ENCODE measurements around the gene RPL22.

RPL22 gene

DNA sequence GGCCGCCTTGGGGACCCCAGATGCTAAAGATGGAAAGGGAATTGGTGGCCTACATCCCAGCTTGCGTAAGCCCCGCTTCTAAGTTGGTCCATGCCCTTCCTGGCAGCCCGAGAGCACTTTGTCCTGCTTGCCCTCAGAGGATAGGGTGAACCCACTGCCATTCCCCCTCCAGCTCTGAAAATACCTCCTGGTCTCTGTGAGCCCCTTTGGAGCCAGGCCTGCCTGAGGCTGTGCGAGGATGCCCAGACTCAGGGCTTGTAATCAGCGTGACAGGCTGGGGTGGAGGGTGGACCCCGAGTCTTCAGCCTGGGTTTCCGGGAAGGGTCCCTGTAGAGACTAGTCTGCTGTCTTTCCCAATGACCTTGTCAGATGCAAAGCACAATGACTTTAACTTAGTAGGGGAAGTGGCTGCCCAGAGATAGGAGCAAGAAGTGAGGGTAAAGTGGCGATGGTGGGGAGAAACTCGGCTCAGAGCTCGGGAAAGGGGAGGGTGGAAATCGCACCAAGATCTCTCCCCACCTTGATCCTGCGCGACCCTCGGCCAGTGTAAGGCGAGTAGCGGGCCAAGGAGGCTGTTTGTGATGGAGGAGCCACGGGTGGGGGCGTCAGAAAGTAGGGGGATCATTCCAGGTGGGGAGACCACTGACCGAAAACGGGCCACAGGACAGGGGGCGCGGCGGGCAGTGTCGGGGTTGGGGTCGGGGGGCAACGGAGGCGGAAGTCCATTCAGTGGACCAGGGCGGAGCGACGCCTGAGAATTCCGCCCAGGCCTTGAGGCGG is 41.9 kb upstream of the RPL22 start:
- no peaks in the 10 kb centered on the region for H3K9me3 ChIP-seq (ENCODE audit: control extremely low read depth in 1 of 5, control insufficient read depth in 4 of 5, insufficient read depth in 2 of 5, low read depth in 1 of 5, low read length in 4 of 5)
- H3K4me1 ChIP-seq (ENCODE audit: control extremely low read depth in 1 of 4, control insufficient read depth in 4 of 4, insufficient read depth in 4 of 4, low read length in 3 of 4) = peaks cover 0 to 27% (median 18%) of the 10 kb centered on the region in 4 experiments
- CTCF ChIA-PET = interaction anchor here (0.8 kb wide), 1 partner anchor 163 kb away, joined by 3 read pairs; no protein-coding TSS in a partner anchor
- peaks cover 0 to 88% (median 33%) of the 10 kb centered on the region in 5 experiments for H3K27me3 ChIP-seq (replicated peaks in 2 of 5; ENCODE audit: control insufficient read depth in 4 of 5, insufficient read depth in 5 of 5, low read length in 4 of 5)
- no peaks in the 10 kb centered on the region for H3K36me3 ChIP-seq (ENCODE audit: control insufficient read depth in 4 of 4, insufficient read depth in 4 of 4, low read length in 3 of 4)
- POLR2A ChIA-PET = no interaction called here
- no peak overlapping the region for H3K27ac ChIP-seq (ENCODE audit: insufficient read depth in 1 of 2, low read depth in 1 of 2, low read length in 2 of 2, poor library complexity in 1 of 2, severe bottlenecking in 2 of 2)
- no peak overlapping the region for H3K4me3 ChIP-seq (ENCODE audit: control insufficient read depth in 1 of 7, extremely low read depth in 1 of 7, insufficient read depth in 4 of 7, low read depth in 2 of 7, low read length in 6 of 7)
- 10% methylated on average over 26 of the region's 33 CpGs for WGBS (ENCODE audit: insufficient coverage)
- DNase-seq = no peak

- peak in 1 of 3 donors; percentile 35 for DNase-seq
- no peak overlapping the region for H3K27ac ChIP-seq (ENCODE audit: insufficient read depth in 1 of 2, low read depth in 1 of 2, low read length in 2 of 2, poor library complexity in 1 of 2, severe bottlenecking in 2 of 2)
- H3K9me3 ChIP-seq (ENCODE audit: control extremely low read depth in 1 of 5, control insufficient read depth in 4 of 5, insufficient read depth in 2 of 5, low read depth in 1 of 5, low read length in 4 of 5) = no peaks in the 10 kb centered on the region
- no peak overlapping the region for H3K4me3 ChIP-seq (ENCODE audit: control insufficient read depth in 1 of 7, extremely low read depth in 1 of 7, insufficient read depth in 4 of 7, low read depth in 2 of 7, low read length in 6 of 7)
- H3K4me1 ChIP-seq (ENCODE audit: control extremely low read depth in 1 of 4, control insufficient read depth in 4 of 4, insufficient read depth in 4 of 4, low read length in 3 of 4) = peaks cover under 1 to 21% (median 12%) of the 10 kb centered on the region in 4 experiments
- H3K27me3 ChIP-seq (replicated peaks in 2 of 5; ENCODE audit: control insufficient read depth in 4 of 5, insufficient read depth in 5 of 5, low read length in 4 of 5) = peaks cover 0 to 76% (median 28%) of the 10 kb centered on the region in 5 experiments
- no peaks in the 10 kb centered on the region for H3K36me3 ChIP-seq (ENCODE audit: control insufficient read depth in 4 of 4, insufficient read depth in 4 of 4, low read length in 3 of 4)
- CTCF ChIA-PET = interaction anchor here (0.8 to 0.9 kb wide), 3 partner anchors 99 to 233 kb away, joined by 3 read pairs; no protein-coding TSS in a partner anchor
- POLR2A ChIA-PET = interaction anchor here (0.8 kb wide), 1 partner anchor 191 kb away, joined by 3 read pairs; no protein-coding TSS in a partner anchor
- 42% methylated on average over 13 of the region's 17 CpGs for WGBS (ENCODE audit: insufficient coverage)
Measured at GRCh38 chr1:6239950-6240768, 40.8 kb upstream of the RPL22 start.

DNA sequence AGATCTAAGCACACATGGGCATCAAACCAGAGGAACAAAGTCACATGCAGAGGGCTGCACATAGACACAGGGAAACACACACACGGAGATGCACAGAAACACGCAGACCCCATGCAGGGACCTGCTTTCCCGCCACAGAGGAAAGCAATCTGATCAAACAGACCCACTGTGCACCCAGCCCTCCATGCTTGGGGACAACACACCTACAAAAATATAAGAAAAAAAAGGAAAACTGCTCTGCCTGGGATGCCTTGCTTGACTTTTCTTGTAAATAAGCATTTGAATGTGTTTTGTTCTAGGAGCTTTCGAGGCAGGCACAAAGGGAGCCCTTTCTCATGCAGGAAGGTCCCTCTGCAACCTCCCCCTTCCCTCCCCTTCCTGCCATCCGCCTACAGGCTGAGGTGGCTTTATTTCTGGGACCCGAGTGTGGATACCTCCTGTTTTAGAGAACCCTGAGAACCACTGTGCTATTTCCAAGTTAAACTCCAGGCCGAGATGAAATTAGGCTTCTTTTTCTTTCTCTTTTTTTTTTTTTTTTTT is 39.9 kb upstream of the RPL22 start:
- DNase-seq = no peak
- Histone ChIP-seq H3K27me3 (replicated peaks in 2 of 5; ENCODE audit: control insufficient read depth in 4 of 5, insufficient read depth in 5 of 5, low read length in 4 of 5) (peaks cover 0 to 70% (median 26%) of the 10 kb centered on the region in 5 experiments), H3K36me3 (ENCODE audit: control insufficient read depth in 4 of 4, insufficient read depth in 4 of 4, low read length in 3 of 4) (peaks cover 0 to 3% (median under 1%) of the 10 kb centered on the region in 4 experiments), H3K4me3 (ENCODE audit: control insufficient read depth in 1 of 7, extremely low read depth in 1 of 7, insufficient read depth in 4 of 7, low read depth in 2 of 7, low read length in 6 of 7) (no peak overlapping the region), H3K27ac (ENCODE audit: insufficient read depth in 1 of 2, low read depth in 1 of 2, low read length in 2 of 2, poor library complexity in 1 of 2, severe bottlenecking in 2 of 2) (no peak overlapping the region), H3K9me3 (ENCODE audit: control extremely low read depth in 1 of 5, control insufficient read depth in 4 of 5, insufficient read depth in 2 of 5, low read depth in 1 of 5, low read length in 4 of 5) (no peaks in the 10 kb centered on the region), H3K4me1 (ENCODE audit: control extremely low read depth in 1 of 4, control insufficient read depth in 4 of 4, insufficient read depth in 4 of 4, low read length in 3 of 4) (peaks cover 4 to 24% (median 19%) of the 10 kb centered on the region in 4 experiments)
- CTCF ChIA-PET = interaction anchor here (1.0 to 2.3 kb wide), 4 partner anchors 8 to 216 kb away, joined by 3 to 12 read pairs (median 3); no protein-coding TSS in a partner anchor
- POLR2A ChIA-PET = no interaction called here
- WGBS (ENCODE audit: insufficient coverage) = 21% methylated on average over 5 of the region's 7 CpGs

DNA sequence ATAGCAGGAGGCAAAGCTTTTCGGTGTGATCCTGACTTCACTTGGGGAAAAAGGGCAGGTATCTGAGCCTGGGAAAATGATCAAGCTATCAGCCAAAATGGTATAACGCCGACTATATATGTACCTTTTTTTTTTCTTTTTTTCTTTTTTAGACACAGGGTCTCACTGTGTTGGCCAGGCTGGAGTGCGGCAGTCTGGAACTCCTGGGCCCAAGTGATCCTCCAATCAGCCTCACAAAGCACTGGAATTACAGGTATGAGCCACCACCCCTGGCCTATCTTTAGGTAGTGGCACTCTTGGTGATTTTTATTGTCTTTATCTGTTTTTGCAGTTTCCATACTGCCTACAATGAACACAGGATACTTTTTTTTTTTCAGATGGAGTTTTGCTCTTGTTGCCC is 37.7 kb upstream of the RPL22 start:
- CTCF ChIA-PET = interaction anchor here (0.6 to 2.3 kb wide), 2 partner anchors 10 to 1411 kb away, joined by 3 to 12 read pairs; no protein-coding TSS in a partner anchor
- Histone ChIP-seq H3K27ac (ENCODE audit: insufficient read depth in 1 of 2, low read depth in 1 of 2, low read length in 2 of 2, poor library complexity in 1 of 2, severe bottlenecking in 2 of 2) (no peak overlapping the region), H3K27me3 (replicated peaks in 2 of 5; ENCODE audit: control insufficient read depth in 4 of 5, insufficient read depth in 5 of 5, low read length in 4 of 5) (peaks cover 0 to 48% (median 16%) of the 10 kb centered on the region in 5 experiments), H3K4me1 (ENCODE audit: control extremely low read depth in 1 of 4, control insufficient read depth in 4 of 4, insufficient read depth in 4 of 4, low read length in 3 of 4) (peaks cover 4 to 23% (median 19%) of the 10 kb centered on the region in 4 experiments), H3K4me3 (ENCODE audit: control insufficient read depth in 1 of 7, extremely low read depth in 1 of 7, insufficient read depth in 4 of 7, low read depth in 2 of 7, low read length in 6 of 7) (no peak overlapping the region), H3K36me3 (ENCODE audit: control insufficient read depth in 4 of 4, insufficient read depth in 4 of 4, low read length in 3 of 4) (peaks cover under 1 to 20% (median 9%) of the 10 kb centered on the region in 4 experiments), H3K9me3 (ENCODE audit: control extremely low read depth in 1 of 5, control insufficient read depth in 4 of 5, insufficient read depth in 2 of 5, low read depth in 1 of 5, low read length in 4 of 5) (no peaks in the 10 kb centered on the region)
- POLR2A ChIA-PET = no interaction called here
- WGBS (ENCODE audit: insufficient coverage) = 100% methylated on average over 3 of the region's 4 CpGs
- no peak for DNase-seq

- Histone ChIP-seq H3K4me3 (ENCODE audit: control insufficient read depth in 1 of 7, extremely low read depth in 1 of 7, insufficient read depth in 4 of 7, low read depth in 2 of 7, low read length in 6 of 7) (peak overlapping the region; percentile 44 to 95 (median 76)), H3K27me3 (replicated peaks in 2 of 5; ENCODE audit: control insufficient read depth in 4 of 5, insufficient read depth in 5 of 5, low read length in 4 of 5) (peaks cover 0 to 30% (median under 1%) of the 10 kb centered on the region in 5 experiments), H3K4me1 (ENCODE audit: control extremely low read depth in 1 of 4, control insufficient read depth in 4 of 4, insufficient read depth in 4 of 4, low read length in 3 of 4) (peaks cover 4 to 16% (median 13%) of the 10 kb centered on the region in 4 experiments), H3K36me3 (ENCODE audit: control insufficient read depth in 4 of 4, insufficient read depth in 4 of 4, low read length in 3 of 4) (peaks cover 3 to 30% (median 22%) of the 10 kb centered on the region in 4 experiments), H3K9me3 (ENCODE audit: control extremely low read depth in 1 of 5, control insufficient read depth in 4 of 5, insufficient read depth in 2 of 5, low read depth in 1 of 5, low read length in 4 of 5) (no peaks in the 10 kb centered on the region), H3K27ac (ENCODE audit: insufficient read depth in 1 of 2, low read depth in 1 of 2, low read length in 2 of 2, poor library complexity in 1 of 2, severe bottlenecking in 2 of 2) (peak overlapping the region in 1 of 2 experiments; percentile 66)
- peak in 1 of 3 donors; percentile 23 for DNase-seq
- CTCF ChIA-PET = interaction anchor here (0.7 to 2.6 kb wide), 3 partner anchors 28 to 127 kb away, joined by 3 to 12 read pairs (median 3); partner anchors contain the start of gene RNF207
- POLR2A ChIA-PET = no interaction called here
- WGBS (ENCODE audit: insufficient coverage) = 0% methylated on average over 19 of the region's 30 CpGs
Measured at GRCh38 chr1:6235296-6235677, 35.9 kb upstream of the RPL22 start.

- POLR2A ChIA-PET = no interaction called here
- Histone ChIP-seq H3K9me3 (ENCODE audit: control extremely low read depth in 1 of 5, control insufficient read depth in 4 of 5, insufficient read depth in 2 of 5, low read depth in 1 of 5, low read length in 4 of 5) (no peaks in the 10 kb centered on the region), H3K36me3 (ENCODE audit: control insufficient read depth in 4 of 4, insufficient read depth in 4 of 4, low read length in 3 of 4) (peaks cover 3 to 33% (median 28%) of the 10 kb centered on the region in 4 experiments), H3K27ac (ENCODE audit: insufficient read depth in 1 of 2, low read depth in 1 of 2, low read length in 2 of 2, poor library complexity in 1 of 2, severe bottlenecking in 2 of 2) (peak overlapping the region in 1 of 2 experiments; percentile 66), H3K4me3 (ENCODE audit: control insufficient read depth in 1 of 7, extremely low read depth in 1 of 7, insufficient read depth in 4 of 7, low read depth in 2 of 7, low read length in 6 of 7) (peak overlapping the region in 6 of 7 experiments; percentile 63 to 95 (median 78)), H3K27me3 (replicated peaks in 2 of 5; ENCODE audit: control insufficient read depth in 4 of 5, insufficient read depth in 5 of 5, low read length in 4 of 5) (peaks cover 0 to 25% (median 0%) of the 10 kb centered on the region in 5 experiments), H3K4me1 (ENCODE audit: control extremely low read depth in 1 of 4, control insufficient read depth in 4 of 4, insufficient read depth in 4 of 4, low read length in 3 of 4) (peaks cover 4 to 16% (median 13%) of the 10 kb centered on the region in 4 experiments)
- no peak for DNase-seq
- 90% methylated on average over 14 of the region's 20 CpGs for WGBS (ENCODE audit: insufficient coverage)
- CTCF ChIA-PET = interaction anchor here (0.7 to 2.6 kb wide), 3 partner anchors 28 to 128 kb away, joined by 3 to 12 read pairs (median 3); partner anchors contain the start of gene RNF207
Measured at GRCh38 chr1:6234502-6235295, 35.3 kb upstream of the RPL22 start.
